Stomach (tissue), 9 donors: ENCODE measurements around the gene UBR7. TPM values are rescaled to one million over a fixed set of nuclear protein-coding genes. Genes with fewer than 3 reads are reported as not detected.

Source experiments
- DNase-seq, 2 donors: peaks; one replicate each; pipeline versions ENCODE4 v3.0.0 to v3.0.0-alpha.2; 2013 to 2019
- H3K27ac ChIP-seq, 5 donors: fragments of 200-600 bp in 4 of 5; sonication (generic) in 4 of 5; one replicate each; pipeline ENCODE4 v1.5.1; 2013 to 2019; ENCODE audit warnings: mild to moderate bottlenecking in 1 of 5, moderate library complexity in 1 of 5
- H3K27me3 ChIP-seq, 3 donors: fragments of 200-600 bp; sonication (generic); one replicate each; pipeline ENCODE4 v1.5.1; 2017 to 2019; ENCODE audit warnings: mixed run types in 1 of 3
- H3K36me3 ChIP-seq, 4 donors: fragments of 200-600 bp; sonication (generic); 1 replicate in 3 of 4; 2 replicates in 1 of 4; pipeline ENCODE4 v1.5.1; 2016 to 2019
- H3K4me1 ChIP-seq, 4 donors: fragments of 200-600 bp; sonication (generic); one replicate each; pipeline ENCODE4 v1.5.1; 2016 to 2019
- H3K4me3 ChIP-seq, 4 donors: fragments of 200-600 bp; sonication (generic) in 3 of 4; one replicate each; pipeline ENCODE4 v1.5.1; 2016 to 2019; ENCODE audit warnings: mild to moderate bottlenecking in 1 of 4
- H3K9me3 ChIP-seq, 4 donors: fragments of 200-600 bp; sonication (generic); one replicate each; pipeline ENCODE4 v1.5.1; 2016 to 2019
- CTCF ChIP-seq, 7 experiments: fragments of 450-650 bp in 4 of 7; fragments of 200-600 bp in 3 of 7; sonication (generic) in 3 of 7; IDR thresholded peaks; one replicate each; pipeline ENCODE4 v1.5.1; 2016 to 2019; ENCODE audit warnings: antibody characterized with exemption in 7 of 7, control low read depth in 2 of 7, mild to moderate bottlenecking in 1 of 7
- EP300 ChIP-seq: sonication (generic); formaldehyde crosslinking; IDR thresholded peaks from one replicate; pipeline ENCODE4 v1.6.1; 2017; ENCODE audit warnings: antibody characterized with exemption
- POLR2A ChIP-seq, 4 donors: fragments of 450-650 bp; IDR thresholded peaks; one replicate each; pipeline ENCODE4 v1.6.1; 2016; ENCODE audit warnings: antibody characterized with exemption in 4 of 4, control low read depth in 2 of 4, mild to moderate bottlenecking in 1 of 4, moderate library complexity in 1 of 4
- POLR2AphosphoS5 ChIP-seq, 3 donors: sonication (generic); formaldehyde crosslinking; IDR thresholded peaks; one replicate each; pipeline ENCODE4 v1.6.1; 2016; ENCODE audit warnings: antibody characterized with exemption in 3 of 3
- WGBS, 5 donors: extraction: QIAGEN DNeasy Blood & Tissue Kit in 3 of 5; methylation state at CpG; one replicate each; pipeline versions ENCODE4 v1.1.5 to v1.1.7; 2013 to 2018; 5-methylcytosine and 5-hydroxymethylcytosine counted together
- intact Hi-C: fragments of 100-400 bp; cut with DNase I; formaldehyde crosslinking; loops from one replicate; pipeline ENCODE4 v1.15.1; 2023; ENCODE audit warnings: low total_unique reads
- polyA plus RNA-seq, 3 donors: library from polyadenylated mRNA; stranded (reverse); fragments of 200-250 nt; gene quantifications; one replicate each; pipeline ENCODE4 v1.2.3, GENCODE V29; 2013
- total RNA-seq, 5 donors: library from RNA; depleted of rRNA; stranded (reverse); fragments of >200 nt; gene quantifications; one replicate each; pipeline versions ENCODE4 v1.1.0 to v1.2.3, GENCODE V29; 2014 to 2016
- donor health status: healthy with polysubstance abuse.
- donor health status: Bipolar disorder and iron deficiency.
- donor health status: healthy.

Gene UBR7
- total and polyA plus RNA-seq, 8 donors = 8.8 to 124 (median 16.0) TPM

- WGBS, 5 donors = 89 to 100% (median 94%) methylated on average over 1 of the region's 1 CpG
- Histone ChIP-seq H3K36me3 (peaks cover 0 to 12% (median 6%) of the 10 kb centered on the region in 4 donors), H3K27ac (no peak overlapping the region), H3K9me3 (no peaks in the 10 kb centered on the region), H3K27me3 (no peaks in the 10 kb centered on the region), H3K4me3 (no peak overlapping the region), H3K4me1 (peaks cover 0 to 49% (median 23%) of the 10 kb centered on the region in 4 donors)
- intact Hi-C loops = no loop called here
- TF ChIP-seq EP300 (no peak), POLR2A (IDR thresholded peaks at IDR 0.05) (no peak), POLR2AphosphoS5 (IDR thresholded peaks at IDR 0.05) (no peak), CTCF (IDR thresholded peaks at IDR 0.05) (no peak)
- DNase-seq = no peak
Measured at GRCh38 chr14:93268406-93268805, 61.4 kb downstream of the UBR7 start.

GRCh38 chr14:93269341-93270068 lies 62.4 kb downstream of the UBR7 start:
- WGBS, 5 donors = 70 to 81% (median 79%) methylated on average over 10 of the region's 10 CpGs

DNA sequence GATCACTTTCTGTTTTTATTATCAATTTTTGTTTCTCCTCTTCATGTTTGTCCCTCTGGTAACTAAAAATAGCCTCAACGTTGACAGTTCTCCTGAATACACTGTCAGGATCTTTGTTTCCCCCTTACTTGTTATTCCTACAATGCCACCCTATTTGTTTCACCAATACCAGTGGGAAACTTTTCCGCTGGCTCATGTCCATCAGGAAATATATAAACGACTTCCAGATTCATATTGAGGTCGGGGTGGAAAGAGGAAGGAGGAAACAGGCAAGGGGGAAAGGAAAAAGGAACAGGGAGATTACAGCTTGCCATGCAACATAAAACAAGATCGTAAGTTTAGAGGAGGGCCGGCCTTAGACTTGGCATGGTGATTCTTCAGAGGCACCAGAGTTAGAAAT lies 64.1 kb downstream of the UBR7 start:
- 39 to 56% (median 50%) methylated on average over 6 of the region's 6 CpGs for WGBS, 5 donors

More at GRCh38 chr14:93269341-93270068, 62.4 kb downstream of the UBR7 start:
- no peak overlapping the region for H3K27ac ChIP-seq
- TF ChIP-seq EP300 (no peak), POLR2AphosphoS5 (IDR thresholded peaks at IDR 0.05) (no peak), CTCF (IDR thresholded peaks at IDR 0.05) (no peak), POLR2A (IDR thresholded peaks at IDR 0.05) (no peak)
- H3K9me3 ChIP-seq = no peaks in the 10 kb centered on the region
- H3K4me1 ChIP-seq = peaks cover 0 to 49% (median 23%) of the 10 kb centered on the region in 4 donors
- peak in 1 of 2 donors; percentile 12 for DNase-seq
- H3K36me3 ChIP-seq = peaks cover 0 to 4% (median 3%) of the 10 kb centered on the region in 4 donors
- intact Hi-C loops = no loop called here
- H3K27me3 ChIP-seq = no peaks in the 10 kb centered on the region
- H3K4me3 ChIP-seq = no peak overlapping the region

More for the DNA sequence above, 64.1 kb downstream of the UBR7 start:
- TF ChIP-seq CTCF (IDR thresholded peaks at IDR 0.05) (no peak), POLR2AphosphoS5 (IDR thresholded peaks at IDR 0.05) (no peak), POLR2A (IDR thresholded peaks at IDR 0.05) (no peak), EP300 (no peak)
- Histone ChIP-seq H3K9me3 (no peaks in the 10 kb centered on the region), H3K27me3 (no peaks in the 10 kb centered on the region), H3K4me1 (peaks cover 0 to 49% (median 23%) of the 10 kb centered on the region in 4 donors), H3K27ac (no peak overlapping the region), H3K4me3 (no peak overlapping the region), H3K36me3 (peaks cover 0 to 4% (median 3%) of the 10 kb centered on the region in 4 donors)
- intact Hi-C loops = no loop called here
- DNase-seq = no peak
